Pulmonary artery endothelial cell (primary cell): ENCODE data around the gene D2HGDH. TPM values are rescaled to one million over a fixed set of nuclear protein-coding genes. Genes with fewer than 3 reads are reported as not detected.
"Not testable (repeated sequence)": the region's sequence is repeated elsewhere in the genome, so short reads cannot be mapped to it uniquely, and the experiment has no call there.

Experiments used
- DNase-seq: peaks from one replicate; pipeline ENCODE4 v3.0.0-alpha.2; 2011; ENCODE audit warnings: low read depth, low spot score
- total RNA-seq: library from RNA; depleted of rRNA; stranded (reverse); fragments of >200 nt; gene quantifications from 2 replicates; pipeline ENCODE4 v1.2.3, GENCODE V29; 2014

Gene D2HGDH
- total RNA-seq, 1 donor from 2014 or later: 10.7 TPM

DNA sequence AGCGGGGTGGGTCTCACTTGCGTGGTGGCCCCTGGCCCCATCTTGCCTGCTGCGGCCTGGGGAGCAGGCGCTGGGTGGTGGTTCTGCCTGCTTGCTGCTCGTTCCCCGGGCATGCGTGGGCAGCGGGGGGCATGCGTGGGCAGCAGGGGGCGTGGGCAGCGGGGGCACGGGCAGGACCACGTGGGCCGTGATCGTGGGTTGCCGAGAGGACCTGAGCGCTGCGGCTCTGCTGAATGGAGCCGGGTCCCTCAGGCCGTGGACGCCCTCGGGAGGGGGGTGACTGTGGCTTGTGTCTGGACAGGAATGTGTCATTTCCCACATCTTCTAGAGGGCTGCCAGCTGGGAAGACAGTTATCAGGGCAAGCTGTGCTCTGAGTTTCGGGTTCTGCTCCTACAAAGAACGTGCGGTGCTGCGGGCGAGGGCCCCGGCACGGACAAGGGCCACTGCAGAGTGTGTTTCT, 33.9 kb downstream of the D2HGDH start:
- no peak for DNase-seq

DNA sequence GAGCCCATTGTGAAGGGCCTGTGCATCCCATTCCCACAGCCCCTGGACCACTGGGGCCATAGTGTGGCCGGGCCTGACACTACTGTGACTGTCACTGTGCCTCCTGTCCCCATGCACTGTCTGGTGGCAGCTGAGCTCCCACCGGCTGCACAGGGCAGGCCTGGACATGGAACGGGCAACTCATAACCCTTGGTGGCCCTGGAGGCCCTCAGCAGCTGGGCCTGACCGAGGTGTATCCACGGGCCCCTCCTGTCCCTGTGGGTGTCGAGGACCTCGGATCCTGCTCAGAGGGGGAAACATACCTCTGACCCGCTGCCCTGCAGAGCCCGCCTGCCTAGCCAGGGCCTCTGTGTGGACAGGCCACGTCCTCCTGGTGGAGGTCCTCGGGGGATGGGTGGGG, 34.4 kb downstream of the D2HGDH start:
- DNase-seq: no peak

DNA sequence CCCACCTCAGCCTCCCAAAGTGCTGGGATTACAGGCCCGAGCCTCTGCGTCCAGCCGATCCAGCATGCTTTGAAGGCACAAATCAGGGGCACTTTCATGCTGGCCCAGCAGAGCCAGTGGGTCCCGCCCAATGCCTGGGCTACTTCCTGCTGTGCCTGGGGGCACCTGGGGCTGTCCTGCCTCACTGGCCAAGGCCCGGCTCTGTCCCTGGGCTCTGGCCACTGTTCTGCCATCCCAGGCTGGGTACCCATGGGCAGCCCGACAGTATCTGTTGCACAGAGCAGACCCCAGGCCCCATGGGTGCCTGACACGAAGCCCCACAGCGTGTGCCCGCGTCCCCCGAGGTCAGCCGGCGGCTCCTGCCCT, 35.4 kb downstream of the D2HGDH start:
- DNase-seq: no peak

DNA sequence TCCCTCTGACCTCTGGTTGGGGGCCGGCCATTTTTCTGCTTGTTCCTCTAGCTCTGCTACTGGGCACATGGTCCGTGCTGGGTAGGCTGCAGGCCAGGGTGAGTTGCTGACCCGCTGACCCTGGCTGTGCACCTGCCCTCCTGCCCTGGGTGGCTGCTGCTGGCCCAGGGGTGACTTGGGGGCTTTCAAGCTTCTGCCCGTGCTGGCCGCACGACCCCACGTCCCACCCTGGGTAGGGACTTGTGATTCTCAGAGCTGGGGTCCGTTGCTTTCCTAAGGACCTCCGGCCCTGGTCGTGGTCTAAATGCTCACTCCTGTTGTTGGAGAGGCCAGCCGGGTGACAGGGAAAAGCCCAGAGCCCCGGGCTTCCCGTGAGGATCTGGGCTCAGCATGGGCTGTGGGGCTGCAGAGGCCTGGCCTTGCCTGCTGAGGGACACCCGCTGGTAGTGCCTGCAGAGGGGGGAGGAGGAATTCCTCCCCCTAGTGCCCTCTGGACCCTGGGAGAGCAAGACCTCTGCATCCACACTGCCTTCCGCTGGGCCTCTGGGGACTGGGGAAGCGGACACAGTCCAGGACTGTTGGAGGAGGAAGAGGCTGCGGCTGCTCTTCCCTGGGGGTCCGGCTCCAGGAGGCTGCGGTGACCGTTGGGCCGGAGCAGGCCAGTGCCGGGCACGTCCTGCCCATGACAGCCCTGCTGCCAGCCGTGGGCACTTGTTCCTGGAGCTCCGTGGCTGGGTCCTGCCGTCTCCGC, 35.9 kb downstream of the D2HGDH start:
- DNase-seq: no peak

DNA sequence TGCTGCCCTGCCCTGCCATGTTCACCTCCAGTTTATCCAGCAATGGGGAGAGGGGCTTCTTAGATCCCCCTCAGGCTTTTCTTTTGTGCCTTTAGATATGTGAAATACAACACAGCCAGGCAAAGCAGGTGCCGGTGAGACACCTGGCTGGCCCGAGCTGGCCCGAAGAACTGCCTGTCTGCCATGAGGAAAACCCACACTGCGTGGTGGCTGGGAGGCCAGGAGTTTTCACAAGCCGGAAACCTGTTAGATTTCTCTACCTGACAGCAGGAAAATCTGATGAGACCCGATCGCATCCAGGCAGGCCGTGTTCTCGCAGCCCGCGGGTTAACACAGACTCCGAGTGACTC, 36.5 kb downstream of the D2HGDH start:
- DNase-seq: no peak

DNA sequence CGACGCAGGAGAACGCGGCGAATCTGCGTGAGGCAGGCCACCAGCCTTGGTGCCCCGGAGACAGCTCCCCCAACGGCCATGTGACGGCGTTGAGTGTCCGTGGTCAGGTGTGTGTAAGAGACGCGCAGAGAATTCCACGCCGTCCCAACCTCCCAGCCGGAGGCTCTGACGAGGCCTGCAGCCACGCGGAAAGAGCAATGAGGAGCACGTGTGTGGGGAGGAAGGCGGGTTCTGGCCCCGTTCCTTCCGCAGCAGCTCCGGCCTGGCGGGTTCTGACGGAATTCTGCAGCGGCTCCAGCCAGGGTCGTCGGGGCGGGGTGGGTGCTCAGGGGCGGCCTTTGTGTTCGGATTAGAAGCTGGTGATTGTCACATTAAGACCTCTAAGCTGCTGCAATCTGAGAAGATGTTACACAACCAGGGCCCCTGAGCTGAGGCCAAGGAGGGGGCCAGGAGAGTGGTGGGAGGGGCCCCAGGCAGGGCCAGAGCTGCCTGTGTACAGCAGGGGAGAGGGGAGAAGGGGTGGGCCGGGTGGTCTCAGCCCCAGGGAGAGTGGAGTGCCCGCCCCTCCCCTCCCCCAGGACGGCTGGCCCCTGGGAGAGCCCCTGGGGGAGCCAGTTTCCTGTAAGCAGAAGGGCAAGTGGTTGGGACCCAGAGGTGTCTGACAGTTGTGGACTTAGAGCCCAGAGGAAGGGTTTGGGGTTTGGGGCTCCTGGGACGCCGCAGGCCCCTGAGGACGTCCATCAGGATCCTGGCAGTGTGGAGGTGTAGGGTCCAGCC, 37.0 kb downstream of the D2HGDH start:
- no peak for DNase-seq

DNA sequence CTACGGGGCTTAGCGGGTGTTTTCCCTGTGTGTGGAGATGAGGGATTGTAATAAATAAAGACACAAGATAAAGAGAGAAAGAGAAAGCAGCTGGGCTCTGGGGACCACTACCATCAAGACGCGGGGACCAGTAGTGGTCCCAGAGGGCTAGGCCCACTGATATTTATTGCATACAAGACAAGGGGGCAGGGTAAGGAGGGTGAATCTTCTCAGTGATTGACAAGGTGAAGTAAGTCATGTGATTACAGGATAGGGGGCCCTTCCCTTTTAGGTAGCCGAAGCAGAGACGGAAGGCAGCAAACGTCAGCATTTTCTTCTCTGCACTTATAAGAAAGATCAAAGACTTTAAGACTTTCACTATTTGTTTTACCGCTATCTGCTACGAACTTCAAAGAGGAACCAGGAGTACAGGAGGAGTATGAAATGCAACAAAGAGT, 37.7 kb downstream of the D2HGDH start:
- DNase-seq: no peak

DNA sequence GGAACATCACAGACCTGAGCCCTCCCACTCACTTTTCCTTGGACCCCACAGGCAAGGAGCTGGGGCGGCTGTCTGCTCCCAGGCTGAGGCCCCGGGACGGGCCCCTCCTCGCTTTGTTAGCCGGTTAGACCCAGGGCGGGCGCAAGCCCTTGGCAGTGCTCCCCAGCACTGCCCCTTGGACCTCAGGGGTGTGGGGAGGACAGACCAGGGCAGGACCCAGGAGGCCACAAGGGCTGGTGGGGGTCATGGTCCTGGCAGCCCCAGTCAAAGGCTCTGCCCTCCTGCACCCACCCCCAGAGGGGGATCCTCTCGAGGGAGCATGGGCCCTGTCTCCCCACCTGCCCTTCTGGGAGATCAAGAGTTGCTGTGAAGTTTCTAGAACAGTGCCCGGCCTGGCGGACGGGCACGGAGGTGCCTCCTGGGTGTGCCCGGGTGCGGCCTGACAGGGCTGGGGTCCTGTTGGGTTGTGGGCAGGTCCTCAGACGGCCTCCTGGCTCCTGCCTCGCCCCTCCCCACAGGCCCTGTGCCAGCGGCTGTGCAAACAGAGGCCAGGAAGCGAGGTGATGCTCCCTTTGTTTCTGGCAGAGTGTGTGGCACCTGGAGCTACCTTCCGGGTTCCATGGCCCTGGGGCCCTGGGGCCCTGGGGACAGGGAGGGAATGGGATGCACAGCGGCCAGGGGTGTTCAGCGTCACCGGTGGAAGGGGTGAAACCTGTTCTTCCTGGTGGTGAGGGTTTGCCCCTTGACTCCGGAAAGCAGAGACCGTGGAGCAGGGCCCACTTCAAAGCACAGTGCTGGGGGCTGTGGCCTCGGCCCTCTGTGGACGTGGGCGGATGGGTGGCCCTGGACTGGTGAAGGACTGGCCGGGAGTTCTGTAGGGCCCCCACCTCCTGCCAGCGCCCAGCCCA, 39.3 kb downstream of the D2HGDH start:
- no peak for DNase-seq

DNA sequence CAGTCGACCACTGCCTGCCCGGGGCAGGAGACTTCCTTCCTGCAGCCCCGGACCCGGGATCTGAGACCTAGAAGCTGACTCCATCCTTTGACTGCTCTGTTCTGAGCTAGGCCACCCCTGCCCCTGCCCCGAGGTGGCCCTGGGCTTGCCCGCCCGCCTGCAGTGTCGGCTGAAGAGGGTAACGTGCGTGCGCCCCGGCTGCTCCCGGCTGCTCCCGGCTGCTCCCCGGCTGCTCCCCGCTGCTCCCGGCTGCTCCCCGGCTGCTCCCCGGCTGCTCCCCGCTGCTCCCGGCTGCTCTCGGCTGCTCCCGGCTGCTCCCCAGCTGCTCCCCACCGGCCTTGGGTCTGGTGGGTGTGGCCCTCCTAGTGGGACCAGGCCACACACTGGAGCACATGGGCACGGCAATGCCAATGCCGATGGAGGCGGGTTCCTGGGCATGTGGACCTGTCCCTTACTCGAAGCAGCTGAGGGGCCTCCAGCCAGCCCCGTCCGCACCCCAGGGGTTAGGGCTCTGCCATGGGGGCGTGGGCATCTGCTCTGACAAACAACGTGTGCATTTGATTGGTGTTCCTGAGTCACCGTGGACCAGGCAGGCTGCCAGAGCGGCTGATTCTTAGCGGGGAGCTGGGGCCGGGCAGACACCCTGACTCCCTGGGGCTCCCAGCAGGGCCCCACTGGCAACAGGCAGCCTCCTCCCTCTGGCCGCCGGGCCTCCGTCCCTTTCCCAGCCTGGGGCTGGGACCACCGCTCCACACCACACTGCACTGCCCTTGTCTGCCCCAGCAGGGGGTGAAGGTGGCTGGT, 40.2 kb downstream of the D2HGDH start:
- DNase-seq: no peak

DNA sequence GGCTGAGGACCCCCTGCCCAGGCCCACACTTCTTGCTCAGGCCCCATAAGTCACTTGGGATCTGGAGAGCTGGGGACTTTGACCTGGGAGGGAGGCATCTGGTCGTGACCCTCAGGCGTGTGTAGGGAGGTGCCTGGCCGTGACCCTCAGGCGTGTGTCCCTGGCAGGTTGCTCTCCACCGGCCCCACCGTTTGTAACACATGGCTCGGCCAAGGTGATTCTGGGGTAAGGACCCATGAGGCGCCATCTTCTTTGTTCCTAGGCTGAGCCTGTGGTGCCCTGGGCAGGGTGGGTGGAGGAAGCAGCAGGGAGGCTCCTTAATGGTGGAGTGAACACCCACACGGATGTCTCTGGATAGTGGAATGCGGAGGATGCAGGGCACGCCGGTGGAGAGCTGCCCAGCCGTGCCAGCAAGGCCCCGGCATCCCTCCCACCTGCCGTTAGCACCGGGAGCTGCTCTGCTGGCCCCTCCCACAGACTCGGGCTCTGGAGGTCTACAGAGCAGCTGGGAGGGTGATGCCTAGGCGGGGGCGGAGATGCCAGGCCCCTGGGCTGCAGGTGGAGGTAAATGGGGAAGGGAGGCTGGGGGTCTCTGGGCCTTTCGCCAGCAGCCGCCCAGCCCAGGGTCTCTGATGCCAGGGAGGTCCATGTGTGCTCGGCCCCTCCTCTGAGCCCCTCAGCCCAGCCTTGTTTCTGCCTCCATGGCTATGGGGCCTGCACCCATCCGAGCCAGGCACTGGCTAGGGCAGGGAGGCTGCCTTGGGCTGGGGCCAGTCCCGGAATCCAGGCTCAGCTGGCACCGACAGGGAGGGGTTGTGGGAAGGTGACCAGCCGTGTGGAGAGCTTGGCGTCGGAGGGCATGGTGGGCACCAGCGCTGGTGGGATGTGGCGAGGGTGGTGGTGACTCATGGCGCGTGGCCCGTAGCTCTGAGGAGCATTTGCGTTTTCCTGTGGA, 41.1 kb downstream of the D2HGDH start:
- no peak for DNase-seq

DNA sequence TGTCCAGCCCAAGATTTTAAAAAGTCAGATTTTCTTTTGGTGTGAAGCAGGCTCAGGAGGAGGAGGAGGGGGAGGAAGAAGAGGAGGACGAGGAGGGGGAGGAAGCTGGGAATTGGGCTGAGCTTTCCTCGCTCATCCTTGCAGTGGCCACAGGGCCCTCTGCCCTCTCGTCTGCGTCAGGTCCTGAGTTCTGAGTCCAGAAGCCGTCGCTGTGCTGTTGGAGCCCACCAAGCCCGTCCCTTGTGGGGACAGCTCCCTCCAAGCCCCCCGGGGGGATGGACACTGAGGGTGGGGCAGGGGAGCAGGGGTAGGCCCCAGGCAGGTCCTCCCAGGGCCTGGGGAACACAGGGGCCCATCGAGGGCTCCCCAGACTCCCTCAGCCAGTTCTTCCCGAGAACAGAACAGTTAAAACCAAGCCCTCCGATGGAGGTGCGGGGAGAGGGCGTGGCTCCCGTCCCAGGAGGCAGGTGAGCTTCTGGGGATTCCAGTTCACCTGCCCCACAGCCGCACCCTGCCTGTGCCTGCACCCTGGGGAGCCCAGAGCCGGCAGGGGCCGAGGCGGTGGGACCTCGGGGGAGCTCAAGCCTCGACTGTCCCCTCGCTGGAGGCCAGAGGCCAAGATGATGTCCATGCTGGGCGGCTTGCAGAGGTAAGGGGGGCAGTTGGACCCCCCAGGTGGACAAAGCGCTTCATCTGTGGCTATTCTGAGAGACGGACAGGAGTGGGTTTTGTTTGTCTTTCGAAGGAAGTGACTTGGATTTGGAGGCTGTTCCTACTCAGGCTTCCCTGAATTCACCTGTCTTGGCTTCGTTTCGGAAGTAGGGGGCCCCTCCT, 42.1 kb downstream of the D2HGDH start, which contains the start of gene GAL3ST2:
Gene GAL3ST2 (plus strand): TSS at position 487 of the 834 bp plus-strand sequence. CDS start 134 bp downstream, at position 621.
- no peak for DNase-seq

DNA sequence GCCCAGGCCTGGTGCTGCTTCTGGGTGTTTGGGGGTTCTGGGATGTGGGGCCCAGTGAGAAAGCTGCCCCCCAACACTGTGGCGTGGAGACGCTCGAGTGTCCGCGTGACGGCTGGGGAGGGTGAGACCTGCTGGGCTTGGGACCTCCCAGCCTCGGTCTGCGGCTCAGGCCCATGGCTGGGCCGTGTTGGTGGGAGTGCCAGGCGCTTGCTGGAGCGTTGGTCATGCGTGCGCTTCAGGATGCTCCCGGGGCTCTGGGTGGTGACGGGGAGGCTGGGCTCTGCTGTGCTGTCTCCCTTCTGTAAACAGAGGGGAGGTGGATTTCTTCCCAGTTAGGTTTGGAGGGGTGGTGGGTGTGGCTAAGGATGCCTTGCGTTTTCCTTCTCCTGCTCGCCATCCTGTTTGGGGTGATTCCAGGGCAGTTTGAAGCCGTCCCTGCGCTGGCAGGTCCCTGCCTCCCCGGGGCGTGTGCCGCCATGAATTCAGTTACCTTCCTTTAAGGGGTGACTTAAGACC, 42.8 kb downstream of the D2HGDH start:
- DNase-seq: no peak

DNA sequence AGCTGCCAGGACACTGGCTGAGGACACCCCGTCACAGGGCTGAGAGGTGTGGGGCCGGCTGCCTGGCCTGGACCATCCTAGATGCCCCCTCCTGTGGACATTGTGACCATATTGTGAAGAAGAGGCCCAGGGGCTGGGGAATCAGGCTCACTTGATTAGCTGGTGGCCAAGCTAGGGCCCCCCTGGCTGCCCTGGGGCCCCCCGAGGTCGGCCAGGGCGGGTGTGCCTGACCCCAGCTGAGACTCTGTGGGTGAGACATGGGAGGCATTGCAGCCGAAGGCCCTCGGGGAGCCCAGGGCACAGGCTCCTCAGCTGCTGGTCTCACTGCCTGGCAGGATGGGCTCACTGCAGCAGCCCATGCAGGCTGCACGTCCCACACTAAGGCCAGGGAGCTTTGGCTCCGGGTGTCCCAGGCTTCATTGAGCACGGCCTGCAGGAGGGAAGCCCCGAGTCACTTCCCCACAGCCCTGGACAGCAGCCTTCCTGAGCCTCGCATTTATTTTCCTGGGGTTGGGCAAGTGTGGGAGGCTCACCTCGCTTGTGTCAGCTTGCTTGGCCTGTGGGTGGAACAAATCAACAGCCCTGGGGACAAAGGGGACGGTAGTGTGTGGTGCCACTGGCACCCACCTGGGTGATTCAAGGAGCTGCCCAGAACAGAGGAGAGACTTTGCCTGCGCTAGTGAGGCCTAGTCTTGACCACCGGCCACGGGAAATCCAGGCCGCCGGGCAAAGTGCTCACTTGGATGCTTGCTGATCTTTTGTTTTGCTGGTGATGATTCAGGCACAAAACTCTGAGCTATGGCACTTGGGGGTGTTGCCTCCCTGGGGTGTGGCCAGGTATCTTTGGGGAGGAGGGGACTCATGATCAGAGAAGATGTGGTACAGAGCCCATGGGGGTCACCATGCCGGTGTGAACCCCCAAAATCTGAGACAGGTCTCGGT, 43.5 kb downstream of the D2HGDH start:
- no peak for DNase-seq

DNA sequence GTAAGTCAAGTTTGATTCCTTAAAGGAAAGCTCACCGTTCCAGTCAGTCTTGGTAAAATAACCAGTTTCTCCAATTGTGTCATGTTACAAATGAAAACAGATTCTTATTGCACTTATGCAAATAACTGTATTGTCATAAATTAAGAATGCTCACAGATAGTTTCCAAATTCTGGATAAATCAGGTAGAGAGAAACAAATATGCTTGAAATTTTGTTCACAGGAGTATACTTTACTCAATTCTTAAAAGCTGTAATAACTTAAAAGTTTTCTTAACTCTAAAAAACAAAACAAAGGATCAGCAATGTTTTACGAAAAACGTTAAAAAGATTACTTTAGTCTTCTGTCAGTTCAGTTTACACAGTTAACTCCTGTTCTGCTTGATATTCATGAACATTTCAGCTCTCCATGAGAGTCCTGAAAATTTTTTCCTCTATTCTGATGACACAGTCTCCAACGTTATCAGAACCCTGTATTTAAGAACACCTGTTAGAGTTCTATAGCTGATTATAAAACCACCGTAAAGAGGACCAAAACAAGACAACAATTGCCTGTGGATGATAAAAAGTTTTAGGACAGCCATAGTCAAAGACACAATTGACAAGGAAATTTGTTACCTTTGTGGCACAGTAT, 46.6 kb downstream of the D2HGDH start:
- no peak for DNase-seq

DNA sequence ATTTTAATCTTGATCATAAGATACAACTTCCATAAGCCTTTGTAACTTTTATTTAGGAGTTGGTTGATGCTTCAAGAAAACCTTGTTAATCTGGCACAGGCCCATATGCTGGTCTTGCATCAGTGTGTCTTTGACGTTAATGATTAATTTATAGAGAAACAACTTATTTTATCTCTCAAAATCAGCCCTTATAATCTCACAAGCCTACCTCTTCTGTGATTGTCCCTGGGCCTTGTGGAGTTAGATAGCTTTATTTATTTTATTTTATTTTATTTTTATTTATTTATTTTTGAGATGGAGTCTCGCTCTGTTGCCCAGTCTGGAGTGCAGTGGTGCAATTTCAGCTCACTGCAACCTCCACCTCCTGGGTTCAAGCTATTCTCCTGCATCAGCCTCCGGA, 47.6 kb downstream of the D2HGDH start:
- DNase-seq: not testable (repeated sequence)

DNA sequence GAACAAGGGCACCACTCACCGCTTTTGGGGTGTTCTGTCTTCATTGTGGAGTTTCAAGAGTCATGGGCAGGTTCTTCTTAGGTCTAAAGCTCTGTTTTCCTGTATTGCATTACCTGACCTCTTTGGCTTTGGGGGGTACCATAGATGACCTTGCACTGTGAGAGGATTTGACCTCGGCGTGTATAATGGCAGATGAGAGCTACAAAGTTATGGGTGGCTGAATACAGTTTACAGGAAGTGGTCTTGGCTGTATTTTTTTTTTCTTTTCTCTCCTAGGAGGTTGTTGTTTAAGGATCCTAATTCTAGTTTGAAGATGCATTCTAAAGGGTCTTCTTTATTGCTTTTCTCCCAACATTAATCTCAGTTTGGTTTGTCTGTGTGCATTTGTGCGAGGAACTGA, 53.7 kb downstream of the D2HGDH start:
- DNase-seq: no peak

DNA sequence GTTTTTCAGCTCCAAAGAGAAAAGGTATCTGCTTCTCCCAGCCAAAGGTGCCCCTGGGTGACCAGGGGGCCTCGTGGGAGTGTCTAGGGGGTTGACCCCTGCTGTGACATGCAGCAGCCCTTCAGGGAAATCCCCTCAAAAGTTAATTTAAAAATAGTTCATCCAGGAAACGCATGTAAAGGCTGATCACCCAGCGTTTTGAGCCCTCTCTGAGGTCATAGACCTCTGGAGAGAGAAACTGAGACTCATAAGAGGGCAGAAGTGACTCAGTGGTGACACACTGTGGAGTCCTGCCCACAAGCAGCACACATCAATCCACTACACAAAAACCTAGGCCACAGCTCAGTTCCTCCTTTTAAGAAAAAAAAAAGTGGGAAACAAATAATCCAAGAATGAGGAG, 54.1 kb downstream of the D2HGDH start:
- DNase-seq: no peak
